ENCODE results near the gene KANK4.
"Not testable (repeated sequence)": the region's sequence is repeated elsewhere in the genome, so short reads cannot be mapped to it uniquely, and the experiment has no call there.

DNA sequence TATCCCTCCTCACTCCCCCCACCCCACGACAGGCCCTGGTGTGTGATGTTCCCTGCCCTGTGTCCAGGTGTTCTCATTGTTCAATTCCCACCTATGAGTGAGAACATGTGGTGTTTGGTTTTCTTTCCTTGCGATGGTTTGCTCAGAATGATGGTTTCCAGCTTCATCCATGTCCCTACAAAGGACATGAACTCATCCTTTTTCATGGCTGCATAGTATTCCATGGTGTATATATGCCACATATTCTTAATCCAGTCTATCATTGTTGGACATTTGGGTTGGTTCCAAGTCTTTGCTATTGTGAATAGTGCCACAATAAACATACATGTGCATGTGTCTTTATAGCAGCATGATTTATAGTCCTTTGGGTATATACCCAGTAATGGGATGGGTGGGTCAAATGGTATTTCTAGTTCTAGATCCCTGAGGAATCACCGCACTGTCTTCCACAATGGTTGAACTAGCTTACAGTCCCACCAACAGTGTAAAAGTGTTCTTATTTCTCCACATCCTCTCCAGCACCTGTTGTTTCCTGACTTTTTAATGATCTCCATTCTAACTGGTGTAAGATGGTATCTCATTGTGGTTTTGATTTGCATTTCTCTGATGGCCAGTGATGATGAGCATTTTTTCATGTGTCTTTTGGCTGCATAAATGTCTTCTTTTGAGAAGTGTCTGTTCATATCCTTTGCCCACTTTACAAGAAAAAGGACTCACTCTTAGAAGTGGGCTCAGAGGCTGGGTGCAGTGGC is 79.4 kb downstream of the KANK4 start:
- TF ChIP-seq, protein P1, sequence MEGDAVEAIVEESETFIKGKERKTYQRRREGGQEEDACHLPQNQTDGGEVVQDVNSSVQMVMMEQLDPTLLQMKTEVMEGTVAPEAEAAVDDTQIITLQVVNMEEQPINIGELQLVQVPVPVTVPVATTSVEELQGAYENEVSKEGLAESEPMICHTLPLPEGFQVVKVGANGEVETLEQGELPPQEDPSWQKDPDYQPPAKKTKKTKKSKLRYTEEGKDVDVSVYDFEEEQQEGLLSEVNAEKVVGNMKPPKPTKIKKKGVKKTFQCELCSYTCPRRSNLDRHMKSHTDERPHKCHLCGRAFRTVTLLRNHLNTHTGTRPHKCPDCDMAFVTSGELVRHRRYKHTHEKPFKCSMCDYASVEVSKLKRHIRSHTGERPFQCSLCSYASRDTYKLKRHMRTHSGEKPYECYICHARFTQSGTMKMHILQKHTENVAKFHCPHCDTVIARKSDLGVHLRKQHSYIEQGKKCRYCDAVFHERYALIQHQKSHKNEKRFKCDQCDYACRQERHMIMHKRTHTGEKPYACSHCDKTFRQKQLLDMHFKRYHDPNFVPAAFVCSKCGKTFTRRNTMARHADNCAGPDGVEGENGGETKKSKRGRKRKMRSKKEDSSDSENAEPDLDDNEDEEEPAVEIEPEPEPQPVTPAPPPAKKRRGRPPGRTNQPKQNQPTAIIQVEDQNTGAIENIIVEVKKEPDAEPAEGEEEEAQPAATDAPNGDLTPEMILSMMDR (conservative IDR thresholded peaks at IDR 0.05; ENCODE audit: low read length) = not testable (repeated sequence)
- not testable (repeated sequence) for TF ChIP-seq EZH2phosphoT487 (IDR thresholded peaks at IDR 0.05; ENCODE audit: borderline replicate concordance, low read depth, low read length)
